H1 (cell line): ENCODE results near the gene ADPRHL1.

ENCODE experiments used
- CTCF ChIP-seq, 3 experiments: IDR thresholded peaks; 1 replicate in 2 of 3; 2 replicates in 1 of 3; pipeline versions ENCODE4 v1.5.1 to v1.6.1; 2011; ENCODE audit warnings: low read length in 3 of 3, mild to moderate bottlenecking in 3 of 3, inconsistent platforms in 2 of 3, low read depth in 1 of 3, moderate library complexity in 1 of 3; ENCODE audit not compliant: insufficient read depth in 1 of 3; ENCODE audit errors: control extremely low read depth in 1 of 3
- JUN ChIP-seq: IDR thresholded peaks from 2 replicates; pipeline ENCODE4 v1.6.1; 2011; ENCODE audit warnings: low read depth, mild to moderate bottlenecking, improper control_type of control experiment, low read length
- RFX5 ChIP-seq: IDR thresholded peaks from 2 replicates; pipeline ENCODE4 v1.6.1; 2011; ENCODE audit warnings: low read depth, low read length, improper control_type of control experiment, borderline replicate concordance

GRCh38 chr13:113448545-113448884 lies 4.8 kb downstream of the ADPRHL1 start:
- no peak for TF ChIP-seq CTCF (IDR thresholded peaks at IDR 0.05; ENCODE audit: control extremely low read depth in 1 of 3, insufficient read depth in 1 of 3, low read depth in 1 of 3, low read length in 3 of 3)
- TF ChIP-seq JUN, result no peak
- no peak for TF ChIP-seq RFX5
